ENCODE measurements around the gene CFAP74. TPM values are rescaled to one million over a fixed set of nuclear protein-coding genes. Genes with fewer than 3 reads are reported as not detected.

CFAP74 gene
- total and polyA plus RNA-seq, 2 experiments from 2014 or later = not detected

- Histone ChIP-seq H3K79me2 (no peaks in the 10 kb centered on the region), H3K4me2 (no peak overlapping the region), H3K36me3 (replicated peaks; ENCODE audit: insufficient read depth, low read depth) (no peaks in the 10 kb centered on the region), H3K27me3 (no peaks in the 10 kb centered on the region), H4K20me1 (ENCODE audit: insufficient read depth, poor library complexity, severe bottlenecking) (no peaks in the 10 kb centered on the region), H3K9me3 (ENCODE audit: low read depth) (no peaks in the 10 kb centered on the region), H2AFZ (no peak overlapping the region), H3K9me2 (replicated peaks; ENCODE audit: insufficient read depth) (no peaks in the 10 kb centered on the region), H3K27ac (no peak overlapping the region), H3K4me3 (no peak overlapping the region), H3K4me1 (ENCODE audit: insufficient read depth) (no peaks in the 10 kb centered on the region)
- DNase-seq (ENCODE audit: low spot score) = no peak
- TF ChIP-seq EZH2 (IDR thresholded peaks at IDR 0.05; ENCODE audit: borderline replicate concordance) = no peak
- 95% methylated on average over 10 of the region's 11 CpGs for WGBS (ENCODE audit: low lambda C conversion rate, missing lambda C conversion rate)
Observed at GRCh38 chr1:1978108-1978507, 25.5 kb downstream of the CFAP74 start.

- Histone ChIP-seq H3K9me3 (ENCODE audit: low read depth) (no peaks in the 10 kb centered on the region), H4K20me1 (ENCODE audit: insufficient read depth, poor library complexity, severe bottlenecking) (no peaks in the 10 kb centered on the region), H3K4me1 (ENCODE audit: insufficient read depth) (no peaks in the 10 kb centered on the region), H2AFZ (no peak overlapping the region), H3K4me3 (no peak overlapping the region), H3K27ac (no peak overlapping the region), H3K36me3 (replicated peaks; ENCODE audit: insufficient read depth, low read depth) (no peaks in the 10 kb centered on the region), H3K9me2 (replicated peaks; ENCODE audit: insufficient read depth) (no peaks in the 10 kb centered on the region), H3K79me2 (no peaks in the 10 kb centered on the region), H3K27me3 (no peaks in the 10 kb centered on the region), H3K4me2 (no peak overlapping the region)
- no peak for DNase-seq (ENCODE audit: low spot score)
- WGBS (ENCODE audit: low lambda C conversion rate, missing lambda C conversion rate) = 84% methylated on average over 19 of the region's 19 CpGs
- TF ChIP-seq EZH2phosphoT487 (IDR thresholded peaks at IDR 0.05; ENCODE audit: low read depth, severe bottlenecking, unreplicated experiment) = no peak
- TF ChIP-seq CTCF (IDR thresholded peaks at IDR 0.05; ENCODE audit: poor library complexity) = no peak
- no peak for TF ChIP-seq EZH2 (IDR thresholded peaks at IDR 0.05; ENCODE audit: borderline replicate concordance)
Observed at GRCh38 chr1:1976031-1976430, 27.6 kb downstream of the CFAP74 start.

- H4K20me1 ChIP-seq (ENCODE audit: insufficient read depth, poor library complexity, severe bottlenecking) = no peaks in the 10 kb centered on the region
Observed at GRCh38 chr1:1975535-1975934, 28.1 kb downstream of the CFAP74 start.

GRCh38 chr1:1974834-1975233 is 28.8 kb downstream of the CFAP74 start:
- Histone ChIP-seq H3K36me3 (replicated peaks; ENCODE audit: insufficient read depth, low read depth) (no peaks in the 10 kb centered on the region), H3K4me1 (ENCODE audit: insufficient read depth) (no peaks in the 10 kb centered on the region), H3K27me3 (no peaks in the 10 kb centered on the region), H3K9me3 (ENCODE audit: low read depth) (no peaks in the 10 kb centered on the region), H3K4me2 (no peak overlapping the region), H2AFZ (no peak overlapping the region), H3K27ac (no peak overlapping the region), H3K9me2 (replicated peaks; ENCODE audit: insufficient read depth) (no peaks in the 10 kb centered on the region), H3K79me2 (no peaks in the 10 kb centered on the region), H3K4me3 (no peak overlapping the region), H4K20me1 (ENCODE audit: insufficient read depth, poor library complexity, severe bottlenecking) (no peaks in the 10 kb centered on the region)
- 72% methylated on average over 22 of the region's 22 CpGs for WGBS (ENCODE audit: low lambda C conversion rate, missing lambda C conversion rate)
- no peak for DNase-seq (ENCODE audit: low spot score)
- TF ChIP-seq CTCF (IDR thresholded peaks at IDR 0.05; ENCODE audit: poor library complexity) (no peak), EZH2phosphoT487 (IDR thresholded peaks at IDR 0.05; ENCODE audit: low read depth, severe bottlenecking, unreplicated experiment) (no peak), EZH2 (IDR thresholded peaks at IDR 0.05; ENCODE audit: borderline replicate concordance) (no peak)

More at GRCh38 chr1:1975535-1975934, 28.1 kb downstream of the CFAP74 start:
- no peaks in the 10 kb centered on the region for H3K27me3 ChIP-seq
- DNase-seq (ENCODE audit: low spot score) = no peak
- no peak for TF ChIP-seq EZH2 (IDR thresholded peaks at IDR 0.05; ENCODE audit: borderline replicate concordance)
- no peak for TF ChIP-seq CTCF (IDR thresholded peaks at IDR 0.05; ENCODE audit: poor library complexity)
- TF ChIP-seq EZH2phosphoT487 (IDR thresholded peaks at IDR 0.05; ENCODE audit: low read depth, severe bottlenecking, unreplicated experiment) = no peak
- H3K79me2 ChIP-seq = no peaks in the 10 kb centered on the region
- no peaks in the 10 kb centered on the region for H3K9me3 ChIP-seq (ENCODE audit: low read depth)
- H3K4me1 ChIP-seq (ENCODE audit: insufficient read depth) = no peaks in the 10 kb centered on the region
- 93% methylated on average over 14 of the region's 14 CpGs for WGBS (ENCODE audit: low lambda C conversion rate, missing lambda C conversion rate)
- H3K9me2 ChIP-seq (replicated peaks; ENCODE audit: insufficient read depth) = no peaks in the 10 kb centered on the region
- H3K4me2 ChIP-seq = no peak overlapping the region
- no peak overlapping the region for H2AFZ ChIP-seq
- H3K36me3 ChIP-seq (replicated peaks; ENCODE audit: insufficient read depth, low read depth) = no peaks in the 10 kb centered on the region
- H3K27ac ChIP-seq = no peak overlapping the region
- no peak overlapping the region for H3K4me3 ChIP-seq
